NCI-H1436 (cell line): Measurements from ENCODE around the gene FOXE3.

ENCODE experiments used
- DNase-seq: peaks from one replicate; lab custom pipeline; 2025; lab: John Stamatoyannopoulos, UW

The FOXE3 gene

DNA sequence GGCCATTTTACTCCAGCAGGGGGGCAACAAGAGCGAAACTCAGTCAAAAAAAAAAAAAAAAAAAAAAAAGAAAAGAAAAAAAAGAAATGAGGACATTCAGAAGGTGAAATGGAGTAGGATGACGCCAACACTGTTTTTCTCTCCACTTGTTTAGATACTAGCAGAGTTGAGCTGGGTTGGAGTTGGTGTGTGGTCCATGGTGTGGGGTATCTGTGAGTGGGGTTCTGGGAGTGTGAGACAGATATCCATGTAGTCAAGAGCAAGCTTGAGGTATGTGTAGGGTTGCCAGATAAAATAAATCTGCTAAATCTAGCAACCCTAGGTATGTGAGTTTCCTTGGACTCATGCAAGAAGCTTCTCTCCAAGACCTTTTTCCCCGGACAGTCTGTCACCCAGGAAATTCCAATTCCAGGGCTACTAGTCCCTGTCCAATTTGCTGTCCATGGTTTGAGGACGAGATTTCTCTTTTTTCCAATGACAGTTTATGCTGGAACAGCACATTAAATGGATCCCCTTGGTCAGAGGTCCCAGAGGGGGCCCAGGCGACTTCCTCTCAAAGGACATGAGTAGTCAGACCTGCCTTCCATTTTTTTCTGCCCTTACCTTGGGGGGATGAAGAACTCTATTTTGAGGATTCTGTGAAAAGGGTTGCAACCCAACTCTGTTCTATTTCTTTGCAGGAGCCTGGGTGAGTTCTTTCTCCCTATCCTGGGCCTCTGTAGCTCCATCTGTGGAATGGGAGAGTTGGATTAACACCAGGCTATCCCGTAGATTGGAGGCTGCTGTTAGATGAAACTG is 19.6 kb downstream of the FOXE3 start:
- DNase-seq = no peak

GRCh38 chr1:47436304-47436978 is 20.4 kb downstream of the FOXE3 start:
- DNase-seq = peak; percentile 70

DNA sequence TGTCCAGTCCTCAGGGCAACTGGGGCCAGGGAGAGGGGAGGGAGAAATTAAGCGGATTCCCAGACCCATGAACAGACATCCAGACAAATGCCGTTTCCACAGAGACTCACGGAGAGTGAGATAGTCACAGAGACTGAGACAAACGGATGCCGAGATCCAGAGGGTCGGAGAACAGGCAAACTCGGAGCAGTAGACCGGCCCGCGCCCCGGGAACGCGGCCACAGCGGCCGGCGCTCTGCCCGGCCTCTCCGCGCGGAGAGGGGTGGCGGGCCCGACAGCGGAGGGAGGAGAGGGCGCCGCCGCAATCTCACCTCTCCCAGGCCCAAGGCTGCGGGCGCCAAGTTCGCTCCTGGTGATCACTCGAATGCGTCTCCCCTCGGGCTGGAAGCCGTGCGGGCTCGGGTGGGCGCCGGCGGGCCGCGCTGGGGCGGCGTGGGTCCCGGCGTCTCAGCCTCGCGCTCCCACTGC is 20.9 kb downstream of the FOXE3 start:
- DNase-seq = no peak

DNA sequence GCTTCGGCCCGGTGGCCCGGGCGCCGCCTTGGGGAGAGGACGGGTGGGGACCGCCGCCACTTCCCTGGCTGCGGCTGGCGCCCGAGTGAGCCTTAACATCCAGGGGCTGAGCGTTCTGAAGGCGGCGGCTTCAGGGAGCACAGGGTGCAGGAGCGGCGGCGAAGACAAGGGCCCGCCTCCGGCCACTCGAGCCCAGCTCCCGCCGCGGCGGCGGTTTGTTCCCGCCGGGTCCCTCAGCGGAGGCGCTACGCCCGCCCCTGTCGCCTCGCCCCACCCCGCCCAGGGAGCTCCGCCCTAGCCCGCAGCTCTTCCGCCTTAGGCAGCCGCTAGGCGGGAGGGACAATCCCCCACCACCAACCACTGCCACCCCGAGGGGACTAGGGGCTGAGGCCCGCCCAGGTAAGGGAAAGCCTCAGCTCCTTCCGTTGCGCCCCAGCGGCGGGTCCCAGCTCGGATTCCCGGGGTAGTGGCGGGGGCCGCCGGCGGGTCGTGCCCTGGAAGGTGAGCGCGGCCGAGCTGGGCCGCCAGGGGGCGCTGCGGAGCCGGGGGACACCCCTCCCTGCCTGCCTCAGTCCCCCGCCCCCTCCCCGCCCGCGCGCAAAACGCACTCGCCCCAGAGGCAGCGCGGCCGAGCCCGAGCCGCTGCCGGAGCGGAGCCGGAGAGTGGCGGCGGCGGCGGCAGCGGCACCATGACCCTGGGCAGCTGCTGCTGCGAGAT is 21.5 kb downstream of the FOXE3 start, which contains the start of gene FOXD2:
TSS of gene FOXD2 (plus strand) at position 598 of the 718 bp plus-strand sequence. CDS start at position 690, 92 bp downstream.
- DNase-seq = peak; percentile 86

DNA sequence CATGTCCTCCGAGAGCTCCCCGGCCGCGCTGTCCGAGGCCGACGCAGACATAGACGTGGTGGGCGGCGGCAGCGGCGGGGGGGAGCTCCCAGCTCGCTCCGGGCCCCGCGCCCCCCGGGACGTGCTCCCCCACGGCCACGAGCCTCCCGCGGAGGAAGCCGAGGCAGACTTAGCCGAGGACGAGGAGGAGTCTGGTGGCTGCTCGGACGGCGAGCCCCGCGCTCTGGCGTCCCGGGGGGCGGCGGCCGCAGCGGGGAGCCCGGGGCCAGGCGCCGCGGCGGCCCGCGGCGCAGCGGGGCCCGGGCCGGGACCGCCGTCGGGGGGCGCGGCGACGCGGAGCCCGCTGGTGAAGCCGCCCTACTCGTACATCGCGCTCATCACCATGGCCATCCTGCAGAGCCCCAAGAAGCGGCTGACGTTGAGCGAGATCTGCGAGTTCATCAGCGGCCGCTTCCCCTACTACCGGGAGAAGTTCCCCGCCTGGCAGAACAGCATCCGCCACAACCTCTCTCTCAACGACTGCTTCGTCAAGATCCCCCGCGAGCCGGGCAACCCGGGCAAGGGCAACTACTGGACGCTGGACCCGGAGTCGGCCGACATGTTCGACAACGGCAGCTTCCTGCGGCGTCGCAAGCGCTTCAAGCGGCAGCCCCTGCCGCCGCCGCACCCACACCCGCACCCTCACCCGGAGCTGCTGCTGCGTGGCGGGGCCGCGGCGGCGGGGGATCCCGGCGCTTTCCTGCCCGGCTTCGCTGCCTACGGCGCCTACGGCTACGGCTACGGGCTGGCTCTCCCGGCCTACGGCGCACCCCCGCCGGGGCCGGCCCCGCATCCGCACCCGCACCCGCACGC is 22.3 kb downstream of the FOXE3 start:
- DNase-seq = no peak

DNA sequence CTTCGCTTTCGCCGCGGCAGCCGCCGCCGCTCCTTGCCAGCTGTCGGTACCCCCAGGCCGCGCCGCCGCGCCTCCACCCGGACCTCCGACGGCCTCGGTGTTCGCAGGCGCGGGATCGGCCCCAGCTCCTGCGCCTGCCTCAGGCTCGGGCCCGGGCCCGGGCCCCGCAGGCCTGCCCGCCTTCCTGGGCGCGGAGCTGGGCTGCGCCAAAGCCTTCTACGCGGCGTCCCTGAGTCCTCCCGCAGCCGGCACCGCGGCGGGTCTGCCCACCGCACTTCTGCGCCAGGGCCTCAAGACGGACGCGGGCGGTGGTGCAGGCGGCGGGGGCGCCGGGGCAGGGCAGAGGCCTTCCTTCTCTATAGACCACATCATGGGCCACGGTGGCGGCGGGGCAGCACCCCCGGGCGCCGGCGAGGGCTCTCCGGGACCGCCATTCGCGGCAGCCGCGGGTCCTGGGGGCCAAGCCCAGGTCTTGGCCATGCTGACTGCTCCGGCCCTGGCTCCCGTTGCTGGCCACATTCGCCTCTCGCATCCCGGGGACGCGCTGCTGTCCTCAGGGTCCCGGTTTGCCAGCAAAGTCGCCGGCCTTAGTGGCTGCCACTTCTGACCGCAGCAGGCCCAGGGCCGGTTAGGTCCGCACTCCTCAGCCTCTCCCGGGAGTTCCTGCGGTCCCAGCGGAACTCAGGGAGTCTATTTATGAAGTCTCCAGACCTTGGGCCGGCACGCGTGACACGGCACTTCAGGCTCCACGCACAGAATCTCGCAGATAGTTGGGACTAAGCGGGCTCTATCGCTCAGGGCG is 23.1 kb downstream of the FOXE3 start:
- no peak for DNase-seq

DNA sequence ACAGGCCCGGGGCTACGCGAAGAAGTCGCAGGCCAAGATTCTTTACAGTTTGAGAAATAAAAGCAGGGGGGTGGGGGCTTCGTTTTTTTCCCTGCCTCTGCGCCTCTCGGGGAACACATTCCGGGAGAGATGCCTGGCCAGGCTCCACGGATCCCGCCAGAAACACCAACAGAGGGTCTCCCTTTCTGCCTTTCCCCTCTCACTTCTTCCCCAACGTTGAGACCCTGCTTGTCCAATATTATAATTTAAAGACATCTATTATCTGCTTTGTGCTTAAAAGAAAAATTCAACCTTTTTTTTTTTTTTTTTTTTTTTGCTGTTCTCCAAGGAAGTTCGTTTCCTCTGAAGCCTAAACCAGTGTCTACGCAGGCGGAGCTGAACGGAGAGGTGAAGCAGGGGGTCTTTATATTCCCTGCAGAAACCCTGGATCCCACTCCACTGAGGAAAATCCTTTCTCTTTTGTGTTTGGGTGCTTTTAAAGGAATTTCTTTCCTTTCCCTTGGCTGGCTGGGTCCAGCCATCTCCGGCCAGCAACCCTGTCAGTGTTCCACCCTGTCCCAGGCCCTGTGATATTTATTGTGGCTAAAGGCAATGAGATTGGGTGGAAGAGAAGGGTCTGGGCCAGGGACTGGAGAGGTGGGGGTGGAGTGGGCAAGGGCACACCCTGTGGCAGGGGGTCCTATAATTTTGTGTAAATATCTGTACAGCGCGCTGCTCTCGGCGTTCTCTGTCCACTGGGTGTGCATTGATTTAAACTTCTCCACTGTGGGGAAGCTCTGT is 23.9 kb downstream of the FOXE3 start:
- no peak for DNase-seq

GRCh38 chr1:47440599-47441081 is 24.6 kb downstream of the FOXE3 start:
- no peak for DNase-seq

- DNase-seq = no peak
Observed at GRCh38 chr1:47441450-47442106, 25.5 kb downstream of the FOXE3 start.

GRCh38 chr1:47442202-47442601 is 26.1 kb downstream of the FOXE3 start:
- no peak for DNase-seq

DNA sequence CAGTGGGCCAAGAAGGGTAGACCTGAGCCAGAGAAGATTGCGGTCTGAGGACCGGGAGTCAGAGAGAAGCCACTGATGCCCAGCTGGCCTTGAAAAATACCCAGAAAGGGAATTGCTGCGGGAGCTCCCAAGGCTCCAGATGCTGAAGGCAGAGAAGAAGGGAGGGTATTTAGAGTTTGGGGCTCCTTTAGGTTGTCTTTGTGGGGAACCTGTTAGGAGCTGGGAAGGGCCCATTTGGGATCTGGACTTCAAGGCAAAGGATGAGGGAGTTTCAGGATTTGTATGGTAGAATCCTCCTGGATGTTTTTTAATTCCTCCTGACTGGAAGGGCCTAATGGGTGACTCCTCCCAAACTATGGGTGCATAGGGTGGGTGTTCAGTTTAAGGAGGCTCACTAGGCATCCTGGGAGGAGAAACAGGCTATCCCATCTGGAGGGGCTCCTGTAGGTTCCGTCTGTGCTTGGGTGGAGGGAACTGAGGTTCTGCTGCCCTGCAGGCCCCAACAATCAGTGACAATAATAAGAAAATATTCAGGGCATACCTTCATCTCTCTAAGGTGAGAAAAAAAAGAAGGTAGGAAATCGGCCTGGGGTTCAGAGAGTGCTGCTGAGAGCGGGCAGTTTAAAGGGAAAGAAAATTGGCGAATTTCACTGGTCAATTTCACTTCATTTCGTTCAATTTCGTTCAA is 26.9 kb downstream of the FOXE3 start:
- DNase-seq = no peak

DNA sequence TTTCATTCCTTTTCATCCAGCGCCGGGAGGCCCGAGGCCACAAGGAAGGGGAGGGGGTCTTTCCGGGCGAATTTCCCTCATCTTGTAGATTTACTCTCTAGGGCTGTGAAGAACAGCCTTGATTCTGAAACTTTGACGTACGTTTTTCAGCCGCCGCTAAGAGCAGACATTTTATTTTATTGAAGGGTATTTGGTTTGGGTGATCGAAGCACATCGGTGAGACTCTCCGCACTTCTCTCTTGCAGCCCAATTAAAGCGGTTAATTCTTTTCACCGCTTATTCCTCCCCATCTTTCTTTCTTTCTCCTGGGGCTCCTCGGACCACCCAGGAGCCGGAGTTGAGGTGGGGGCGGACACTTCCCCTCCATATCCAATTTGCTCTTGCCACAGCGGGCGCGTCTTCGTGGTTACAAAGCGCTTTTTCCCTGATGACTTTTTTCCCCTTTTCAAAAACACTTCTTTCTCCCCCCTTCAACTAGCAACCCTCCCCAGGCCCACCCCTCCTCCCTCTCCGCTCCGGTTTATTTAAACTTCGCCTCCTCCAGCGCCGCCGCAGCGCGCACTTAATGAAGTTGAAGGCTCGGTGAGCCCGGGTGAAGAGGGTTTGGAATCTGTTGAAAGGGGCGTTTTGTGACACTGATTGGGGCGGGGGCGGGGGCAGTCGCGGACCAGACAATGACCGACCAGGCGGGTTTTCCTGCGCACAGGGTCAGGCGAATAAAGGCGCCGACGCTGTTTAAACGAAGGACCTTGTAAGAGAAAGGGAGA is 27.6 kb downstream of the FOXE3 start:
- DNase-seq = no peak

GRCh38 chr1:47444297-47444561 is 28.1 kb downstream of the FOXE3 start:
- DNase-seq = no peak

DNA sequence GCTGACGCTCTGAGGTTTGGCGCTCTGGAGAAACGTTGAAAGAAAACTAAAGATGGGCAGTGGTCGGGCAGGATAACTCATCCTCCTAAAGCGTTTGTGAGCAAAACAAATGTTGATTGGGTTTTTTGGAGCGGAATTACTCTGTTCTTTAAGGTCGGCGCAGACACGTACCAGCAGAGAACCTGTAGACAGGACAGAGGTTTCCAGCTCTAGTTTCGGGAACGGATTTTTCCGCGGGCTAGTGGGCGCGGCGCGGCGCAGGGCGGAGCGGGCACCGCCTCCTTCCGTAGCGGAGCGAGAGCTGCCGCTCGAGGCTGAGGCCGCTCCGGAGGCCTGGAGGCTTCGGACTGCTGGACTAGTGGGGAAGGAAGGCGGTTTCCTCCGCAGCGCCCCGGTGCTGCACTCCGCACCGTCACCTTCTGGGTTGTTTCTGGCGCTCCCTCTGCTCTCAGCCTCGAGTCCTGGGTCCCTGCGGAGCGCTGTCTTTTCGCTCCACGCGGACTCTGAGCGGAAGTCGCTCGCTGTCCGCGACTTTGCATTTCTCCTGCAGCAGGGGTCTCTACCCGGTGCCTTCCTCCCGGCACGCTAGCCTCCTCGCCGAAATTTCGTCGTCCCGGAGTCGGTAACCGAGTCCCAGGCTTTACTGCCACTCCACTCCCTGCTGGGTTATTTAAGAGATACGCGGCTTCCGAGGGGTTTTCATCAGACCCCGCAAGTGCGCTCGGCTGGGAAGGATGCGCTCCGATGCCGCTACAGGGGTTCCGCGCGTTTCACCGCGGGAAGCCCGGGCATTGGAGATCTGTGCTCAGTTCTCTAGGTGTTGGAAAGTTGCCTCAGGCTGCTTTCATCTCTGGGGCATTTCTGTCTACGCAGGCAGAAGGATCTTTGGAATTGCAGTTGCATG is 28.7 kb downstream of the FOXE3 start:
- no peak for DNase-seq

DNA sequence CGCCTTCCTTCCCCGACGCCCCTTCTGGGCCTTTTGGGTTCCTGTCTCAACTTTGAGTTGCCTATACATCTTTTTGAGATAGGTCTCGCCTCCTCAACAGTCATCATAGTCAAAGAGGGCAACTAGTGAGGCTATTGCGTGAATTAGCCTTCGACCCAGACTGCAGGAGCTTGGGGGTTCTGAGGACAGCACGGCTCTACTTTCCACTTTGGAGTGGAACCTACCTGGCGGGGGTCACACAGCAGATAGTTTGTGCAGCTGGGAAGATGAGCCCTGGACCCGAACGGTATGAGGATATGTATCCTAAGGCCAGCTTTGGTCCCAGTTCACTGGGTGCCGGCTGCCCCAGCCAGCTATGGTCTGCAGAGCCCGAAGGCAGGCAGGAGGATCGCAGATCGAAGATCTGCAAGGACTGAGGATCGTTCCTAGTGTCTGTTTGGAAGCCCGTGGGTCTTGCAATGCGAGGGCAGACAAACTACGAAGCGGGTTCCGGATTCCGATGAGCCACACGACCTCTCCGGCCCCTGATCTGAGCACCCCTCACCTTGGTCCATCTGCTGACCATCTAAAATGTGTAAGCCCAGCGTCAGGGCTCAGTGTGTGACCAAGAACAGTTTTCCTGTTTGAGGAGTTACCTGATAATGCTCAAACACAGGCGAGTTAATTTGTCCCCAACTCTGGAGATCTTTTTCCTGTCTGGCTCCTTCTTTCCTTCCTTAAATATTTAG is 29.9 kb downstream of the FOXE3 start:
- DNase-seq = no peak

GRCh38 chr1:47448462-47449222 is 32.6 kb downstream of the FOXE3 start:
- DNase-seq = no peak
